Astrocyte (in vitro differentiated cells and primary cell): ENCODE results near the gene CARS2. TPM values are rescaled to one million over a fixed set of nuclear protein-coding genes. Genes with fewer than 3 reads are reported as not detected.
A peak's percentile ranks its signal among the peaks of the same experiment; 100 is the strongest.

Source experiments
- DNase-seq: peaks from one replicate; pipeline ENCODE4 v3.0.0-alpha.2; 2010; ENCODE audit warnings: low read depth
- FAIRE-seq: peaks from 2 replicates; lab custom pipeline; 2011; peaks lifted over from hg19 to GRCh38; lab: Jason Lieb, UNC
- H2AFZ ChIP-seq: 2 replicates; pipeline ENCODE4 v1.6.0; 2012; ENCODE audit warnings: low read depth, low read length, inconsistent platforms
- H3K27ac ChIP-seq: 2 replicates; pipeline ENCODE4 v1.5.1; 2011; ENCODE audit warnings: low read depth, low read length, inconsistent platforms
- H3K27me3 ChIP-seq: 2 replicates; pipeline ENCODE4 v1.6.0; 2011; ENCODE audit warnings: low read length, inconsistent platforms; ENCODE audit not compliant: insufficient read depth
- H3K36me3 ChIP-seq: 2 replicates; pipeline ENCODE4 v1.5.1; 2011; ENCODE audit warnings: low read length, inconsistent platforms; ENCODE audit not compliant: insufficient read depth
- H3K4me1 ChIP-seq: 2 replicates; pipeline ENCODE4 v1.5.1; 2011; ENCODE audit warnings: low read length, inconsistent platforms; ENCODE audit not compliant: insufficient read depth
- H3K4me2 ChIP-seq: 2 replicates; pipeline ENCODE4 v1.6.0; 2012; ENCODE audit warnings: low read length, inconsistent platforms
- H3K4me3 ChIP-seq: 2 replicates; pipeline ENCODE4 v1.5.1; 2011; ENCODE audit warnings: low read depth, mild to moderate bottlenecking, low read length, inconsistent platforms; ENCODE audit not compliant: insufficient read depth
- H3K79me2 ChIP-seq: 2 replicates; pipeline ENCODE4 v1.6.0; 2012; ENCODE audit warnings: mild to moderate bottlenecking, low read length, inconsistent platforms; ENCODE audit not compliant: insufficient read depth
- H3K9ac ChIP-seq: 2 replicates; pipeline ENCODE4 v1.6.0; 2012; ENCODE audit warnings: mild to moderate bottlenecking, low read length, inconsistent platforms
- H3K9me3 ChIP-seq: 2 replicates; pipeline ENCODE4 v1.5.1; 2012; ENCODE audit warnings: low read depth, mild to moderate bottlenecking, low read length, inconsistent platforms; ENCODE audit not compliant: insufficient read depth
- H4K20me1 ChIP-seq: 2 replicates; pipeline ENCODE4 v1.6.0; 2012; ENCODE audit warnings: low read length, inconsistent platforms; ENCODE audit not compliant: insufficient read depth
- H3K27ac Mint-ChIP-seq: one replicate; pipeline ENCODE4 v1.8.0; 2021; ENCODE audit warnings: mild to moderate bottlenecking, mixed read lengths; ENCODE audit not compliant: unreplicated experiment
- H3K27me3 Mint-ChIP-seq: one replicate; pipeline ENCODE4 v1.8.0; 2021; ENCODE audit warnings: low read depth, mixed read lengths; ENCODE audit not compliant: unreplicated experiment
- H3K36me3 Mint-ChIP-seq: one replicate; pipeline ENCODE4 v1.8.0; 2021; ENCODE audit warnings: low read depth, mixed read lengths; ENCODE audit not compliant: unreplicated experiment
- H3K4me1 Mint-ChIP-seq: one replicate; pipeline ENCODE4 v1.8.0; 2021; ENCODE audit warnings: low read depth, mixed read lengths; ENCODE audit not compliant: unreplicated experiment
- H3K4me3 Mint-ChIP-seq: one replicate; pipeline ENCODE4 v1.8.0; 2021; ENCODE audit warnings: mild to moderate bottlenecking, moderate library complexity, mixed read lengths; ENCODE audit not compliant: unreplicated experiment
- H3K9me3 Mint-ChIP-seq: one replicate; pipeline ENCODE4 v1.8.0; 2021; ENCODE audit warnings: mild to moderate bottlenecking, mixed read lengths; ENCODE audit not compliant: unreplicated experiment
- CTCF ChIP-seq: IDR thresholded peaks from 2 replicates; pipeline ENCODE4 v1.5.1; 2011; ENCODE audit warnings: low read depth, mild to moderate bottlenecking, inconsistent platforms, low read length, moderate library complexity; ENCODE audit not compliant: insufficient read depth
- EZH2 ChIP-seq: IDR thresholded peaks from 2 replicates; pipeline ENCODE4 v1.6.1; 2012; ENCODE audit warnings: mild to moderate bottlenecking, low read length, inconsistent platforms; ENCODE audit not compliant: insufficient read depth
- total RNA-seq: library from RNA; stranded (reverse); gene quantifications from 2 replicates; pipeline ENCODE4 v1.2.1, GENCODE V29; 2021

CARS2 gene
- total RNA-seq, 1 donor from 2014 or later = 51.4 TPM

GRCh38 chr13:110714797-110715394 is 9.0 kb upstream of the CARS2 start:
- Histone ChIP-seq H3K9me3 (no peaks in the 10 kb centered on the region), H3K27me3 (no peaks in the 10 kb centered on the region), H3K4me3 (peak overlapping the region; percentile 79), H3K4me1 (peaks cover 20% of the 10 kb centered on the region), H3K27ac (peak overlapping the region; percentile 99), H3K79me2 (peaks cover 60% of the 10 kb centered on the region), H3K9ac (peak overlapping the region; percentile 98), H3K36me3 (peaks cover 2% of the 10 kb centered on the region), H2AFZ (no peak overlapping the region), H4K20me1 (peaks cover 37% of the 10 kb centered on the region), H3K4me2 (peak overlapping the region; percentile 98)
- H3K27me3 Mint-ChIP-seq = no peaks in the 10 kb centered on the region
- no peak for FAIRE-seq
- TF ChIP-seq EZH2 = no peak
- TF ChIP-seq CTCF = no peak
- no peaks in the 10 kb centered on the region for H3K36me3 Mint-ChIP-seq
- H3K27ac Mint-ChIP-seq = peak overlapping the region; percentile 96
- H3K4me1 Mint-ChIP-seq = peaks cover 6% of the 10 kb centered on the region
- peak overlapping the region; percentile 96 for H3K4me3 Mint-ChIP-seq
- no peak for DNase-seq
- no peaks in the 10 kb centered on the region for H3K9me3 Mint-ChIP-seq

DNA sequence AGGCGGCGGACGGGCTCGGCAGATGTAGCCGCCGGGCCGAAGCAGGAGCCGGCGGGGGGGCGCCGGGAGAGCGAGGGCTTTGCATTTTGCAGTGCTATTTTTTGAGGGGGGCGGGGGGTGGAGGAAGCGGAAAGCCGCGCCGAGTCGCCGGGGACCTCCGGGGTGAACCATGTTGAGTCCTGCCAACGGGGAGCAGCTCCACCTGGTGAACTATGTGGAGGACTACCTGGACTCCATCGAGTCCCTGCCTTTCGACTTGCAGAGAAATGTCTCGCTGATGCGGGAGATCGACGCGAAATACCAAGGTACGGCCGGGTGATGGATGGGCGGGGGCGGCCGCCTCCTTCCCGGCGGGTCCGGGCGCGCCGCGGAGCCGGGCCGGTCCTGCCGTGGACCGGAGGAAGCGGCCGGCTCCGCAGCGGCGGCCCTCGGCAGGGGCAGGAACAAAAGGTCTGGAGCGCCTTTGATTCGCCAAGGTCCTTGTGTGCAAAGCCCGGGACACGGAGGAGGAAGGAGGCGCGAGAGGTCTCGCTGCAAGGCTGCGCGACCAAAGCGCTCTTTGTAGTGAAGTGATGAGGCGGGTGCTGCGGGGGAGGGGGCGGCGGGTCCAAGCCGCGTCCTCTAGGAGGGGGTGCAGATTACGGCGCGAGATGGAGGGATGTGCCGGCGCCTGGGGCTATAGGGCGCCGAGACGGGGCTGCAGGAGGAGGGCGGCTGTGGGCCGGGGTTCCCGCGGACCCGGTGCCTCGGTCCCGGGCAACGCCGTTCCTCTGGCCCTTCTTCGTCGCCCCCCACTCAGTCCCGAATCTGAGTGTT is 8.3 kb upstream of the CARS2 start:
- peak overlapping the region; percentile 98 for H3K4me2 ChIP-seq
- Mint-ChIP-seq H3K4me3 (peak overlapping the region; percentile 96), H3K27ac (peak overlapping the region; percentile 18), H3K4me1 (peaks cover 6% of the 10 kb centered on the region), H3K27me3 (no peaks in the 10 kb centered on the region), H3K36me3 (no peaks in the 10 kb centered on the region), H3K9me3 (no peaks in the 10 kb centered on the region)
- peak overlapping the region; percentile 98 for H3K9ac ChIP-seq
- DNase-seq = no peak
- peaks cover 31% of the 10 kb centered on the region for H4K20me1 ChIP-seq
- peak overlapping the region; percentile 79 for H3K4me3 ChIP-seq
- H3K36me3 ChIP-seq = no peaks in the 10 kb centered on the region
- no peaks in the 10 kb centered on the region for H3K9me3 ChIP-seq
- peak overlapping the region; percentile 99 for H3K27ac ChIP-seq
- H3K27me3 ChIP-seq = no peaks in the 10 kb centered on the region
- peaks cover 20% of the 10 kb centered on the region for H3K4me1 ChIP-seq
- TF ChIP-seq EZH2 = no peak
- TF ChIP-seq CTCF = no peak
- peak overlapping the region; percentile 64 for H2AFZ ChIP-seq
- FAIRE-seq = no peak
- H3K79me2 ChIP-seq = peaks cover 53% of the 10 kb centered on the region

- Mint-ChIP-seq H3K27me3 (no peaks in the 10 kb centered on the region), H3K4me1 (peaks cover 6% of the 10 kb centered on the region), H3K36me3 (no peaks in the 10 kb centered on the region), H3K9me3 (no peaks in the 10 kb centered on the region), H3K4me3 (peak within 1 kb of the TSS; percentile 96), H3K27ac (peak within 1 kb of the TSS; percentile 91)
- TF ChIP-seq CTCF (no peak), EZH2 (no peak)
- Histone ChIP-seq H4K20me1 (peaks cover 26% of the 10 kb centered on the region), H3K4me3 (peak within 1 kb of the TSS; percentile 79), H3K9me3 (no peaks in the 10 kb centered on the region), H3K27ac (peak within 1 kb of the TSS; percentile 99), H3K36me3 (no peaks in the 10 kb centered on the region), H3K4me1 (peaks cover 20% of the 10 kb centered on the region), H3K27me3 (no peaks in the 10 kb centered on the region), H3K4me2 (peak within 1 kb of the TSS; percentile 98), H2AFZ (peak within 1 kb of the TSS; percentile 78), H3K79me2 (peaks cover 47% of the 10 kb centered on the region), H3K9ac (peak within 1 kb of the TSS; percentile 98)
- DNase-seq = no peak
- FAIRE-seq = no peak
Observed at GRCh38 chr13:110713642-110713952, 7.7 kb upstream of the CARS2 start, which contains the start of gene ING1. ING1 (plus strand) TSS chr13:110713700; CDS start chr13:110714150, 450 bp downstream.
